HepG2 (cell line): ENCODE results near the gene SIK3. TPM values are rescaled to one million over a fixed set of nuclear protein-coding genes. Genes with fewer than 3 reads are reported as not detected.
A peak's percentile ranks its signal among the peaks of the same experiment; 100 is the strongest.

Experiments used
- CBX5 ChIP-seq: sonication (generic); formaldehyde crosslinking; IDR thresholded peaks from 2 replicates; pipeline ENCODE4 v1.4.0; 2020; ENCODE audit warnings: missing genetic modification reagents, borderline replicate concordance
- GFI1 ChIP-seq: sonication (generic); formaldehyde crosslinking; IDR thresholded peaks from 2 replicates; pipeline ENCODE4 v1.5.0; 2020; ENCODE audit warnings: missing genetic modification reagents, mild to moderate bottlenecking, borderline replicate concordance
- HNRNPK ChIP-seq: fragments of 200-400 bp; formaldehyde crosslinking; IDR thresholded peaks from 2 replicates; pipeline ENCODE4 v1.6.1; 2018; ENCODE audit warnings: low read length, low read depth, moderate library complexity, mild to moderate bottlenecking; ENCODE audit not compliant: poor library complexity, severe bottlenecking
- MED13 ChIP-seq: sonication (generic); formaldehyde crosslinking; IDR thresholded peaks from 2 replicates; pipeline ENCODE4 v1.5.0; 2020; ENCODE audit warnings: missing genetic modification reagents
- MXD1 ChIP-seq: sonication (generic); formaldehyde crosslinking; IDR thresholded peaks from 2 replicates; pipeline ENCODE4 v1.4.0; 2020; ENCODE audit warnings: mild to moderate bottlenecking, missing genetic modification reagents
- RARA ChIP-seq: IDR thresholded peaks from 2 replicates; pipeline ENCODE4 v1.6.1; 2016; ENCODE audit warnings: missing genetic modification reagents, missing compliant biosample characterization
- RFXANK ChIP-seq: IDR thresholded peaks from 2 replicates; pipeline ENCODE4 v1.6.1; 2016
- SPEN ChIP-seq: sonication (generic); formaldehyde crosslinking; IDR thresholded peaks from 2 replicates; pipeline ENCODE4 v1.5.1; 2020; ENCODE audit warnings: low read depth, mild to moderate bottlenecking, missing genetic modification reagents
- SRSF4 ChIP-seq: fragments of 200-400 bp; formaldehyde crosslinking; IDR thresholded peaks from one replicate; pipeline ENCODE4 v1.6.1; 2018; ENCODE audit warnings: mild to moderate bottlenecking, low read depth, low read length, moderate library complexity; ENCODE audit not compliant: poor library complexity, severe bottlenecking
- STAT5B ChIP-seq: sonication (generic); formaldehyde crosslinking; IDR thresholded peaks from 2 replicates; pipeline ENCODE4 v1.4.0; 2020; ENCODE audit warnings: missing genetic modification reagents
- UBTF ChIP-seq: sonication (generic); formaldehyde crosslinking; IDR thresholded peaks from 2 replicates; pipeline ENCODE4 v1.4.0; 2020; ENCODE audit warnings: mild to moderate bottlenecking, missing genetic modification reagents
- ZFP41 ChIP-seq: sonication (generic); formaldehyde crosslinking; IDR thresholded peaks from 2 replicates; pipeline ENCODE4 v1.4.0; 2020; ENCODE audit warnings: mild to moderate bottlenecking, missing genetic modification reagents, borderline replicate concordance
- ZGPAT ChIP-seq: IDR thresholded peaks from 2 replicates; pipeline ENCODE4 v1.6.1; 2016; ENCODE audit warnings: mild to moderate bottlenecking
- ZMYM3 ChIP-seq: sonication (generic); formaldehyde crosslinking; IDR thresholded peaks from 2 replicates; pipeline ENCODE4 v1.5.1; 2020; ENCODE audit warnings: mild to moderate bottlenecking, missing genetic modification reagents
- ZNF205 ChIP-seq: IDR thresholded peaks from 2 replicates; pipeline ENCODE4 v1.6.1; 2018; ENCODE audit warnings: missing biosample characterization, missing genetic modification reagents
- ZNF281 ChIP-seq: sonication (generic); formaldehyde crosslinking; IDR thresholded peaks from 2 replicates; pipeline ENCODE4 v1.4.0; 2020; ENCODE audit warnings: missing genetic modification reagents, borderline replicate concordance
- ZNF605 ChIP-seq: sonication (generic); formaldehyde crosslinking; IDR thresholded peaks from 2 replicates; pipeline ENCODE4 v1.8.0; 2022; ENCODE audit warnings: mild to moderate bottlenecking, missing genetic modification reagents
- ZNF687 ChIP-seq: sonication (generic); formaldehyde crosslinking; IDR thresholded peaks from 2 replicates; pipeline ENCODE4 v1.5.1; 2020; ENCODE audit warnings: mild to moderate bottlenecking, missing genetic modification reagents, moderate library complexity
- polyA plus RNA-seq, 8 experiments: library from polyadenylated mRNA; depleted of rRNA in 3 of 8; stranded (reverse) in 7 of 8; unstranded in 1 of 8; fragments of >200 nt; fragmentation: Illumina TruSeq in 4 of 8; extraction: Trizol in 4 of 8; gene quantifications; 2 replicates each; pipeline versions ENCODE4 v1.2.1 to v1.2.3, GENCODE V29; 2011 to 2016; ENCODE audit warnings: low read depth in 4 of 8, missing spikeins in 1 of 8, mixed read lengths in 1 of 8; ENCODE audit not compliant: insufficient read depth in 1 of 8
- total RNA-seq, 5 experiments: library from RNA; depleted of rRNA; stranded (reverse); fragments of >200 nt; fragmentation: Illumina TruSeq; extraction: Trizol; gene quantifications; 2 replicates each; pipeline ENCODE4 v1.2.3, GENCODE V29; 2016; ENCODE audit warnings: low read depth in 1 of 5

Gene SIK3
- total and polyA plus RNA-seq, 2 of the 13 experiments (the other 11 are each of a cell fraction or from before 2014, with no cell fraction given): 5.7 to 9.8 TPM

- TF ChIP-seq ZFP41 (no peak), ZNF281 (CRISPR knock-in tag) (no peak), STAT5B (no peak), GFI1 (peak; percentile 32; the same call in 1 of the 2 replicates), SRSF4 (no peak), CBX5 (CRISPR knock-in tag) (no peak), ZMYM3 (CRISPR knock-in tag) (peak; percentile 82), ZNF687 (peak; percentile 78), MED13 (CRISPR knock-in tag) (no peak), ZNF205 (CRISPR knock-in tag) (no peak; the same call in 1 of the 2 replicates), ZGPAT (CRISPR knock-in tag) (no peak), RFXANK (CRISPR knock-in tag) (no peak), HNRNPK (no peak), SPEN (0 out of 2 replicates have a peak, but pooled peaks have one; percentile 30), RARA (CRISPR knock-in tag) (peak; percentile 78), MXD1 (CRISPR knock-in tag) (0 out of 2 replicates have a peak, but pooled peaks have one; percentile 12), ZNF605 (CRISPR knock-in tag) (peak; percentile 73; the same call in 1 of the 2 replicates), UBTF (CRISPR knock-in tag) (peak; percentile 21; the same call in 1 of the 2 replicates)
Measured at GRCh38 chr11:116813781-116814471, 284.3 kb downstream of the SIK3 start (continued).
